ENCODE data around the gene SGIP1. TPM values are rescaled to one million over a fixed set of nuclear protein-coding genes. Genes with fewer than 3 reads are reported as not detected.

Gene SGIP1
- total RNA-seq, 3 donors from 2014 or later = not detected

GRCh38 chr1:66553846-66554245, 19.9 kb downstream of the SGIP1 start:
- no peaks in the 10 kb centered on the region for H3K9me3 Mint-ChIP-seq
- peaks cover 10% of the 10 kb centered on the region for H3K27me3 Mint-ChIP-seq (ENCODE audit: low read depth)
- no peaks in the 10 kb centered on the region for H3K36me3 Mint-ChIP-seq (ENCODE audit: insufficient read depth)
- H3K4me1 Mint-ChIP-seq (ENCODE audit: low read depth) = no peaks in the 10 kb centered on the region
- DNase-seq = no peak
- H3K4me3 Mint-ChIP-seq = no peak overlapping the region
- no peak for ATAC-seq

GRCh38 chr1:66556161-66556611, 22.2 kb downstream of the SGIP1 start:
- Mint-ChIP-seq H3K4me1 (ENCODE audit: low read depth) (no peaks in the 10 kb centered on the region), H3K9me3 (no peaks in the 10 kb centered on the region), H3K27me3 (ENCODE audit: low read depth) (peaks cover 13% of the 10 kb centered on the region), H3K36me3 (ENCODE audit: insufficient read depth) (no peaks in the 10 kb centered on the region), H3K4me3 (no peak overlapping the region)
- no peak for DNase-seq
- no peak for ATAC-seq

GRCh38 chr1:66557157-66557556, 23.2 kb downstream of the SGIP1 start:
- Mint-ChIP-seq H3K9me3 (no peaks in the 10 kb centered on the region), H3K4me3 (no peak overlapping the region)

GRCh38 chr1:66559517-66559916, 25.6 kb downstream of the SGIP1 start:
- Mint-ChIP-seq H3K27me3 (ENCODE audit: low read depth) (peaks cover 14% of the 10 kb centered on the region), H3K36me3 (ENCODE audit: insufficient read depth) (no peaks in the 10 kb centered on the region), H3K9me3 (no peaks in the 10 kb centered on the region), H3K4me1 (ENCODE audit: low read depth) (no peaks in the 10 kb centered on the region), H3K4me3 (no peak overlapping the region)
- no peak for ATAC-seq
- DNase-seq = no peak

More at GRCh38 chr1:66557157-66557556, 23.2 kb downstream of the SGIP1 start:
- H3K36me3 Mint-ChIP-seq (ENCODE audit: insufficient read depth) = no peaks in the 10 kb centered on the region
- DNase-seq (no peak), ATAC-seq (no peak)
- H3K27me3 Mint-ChIP-seq (ENCODE audit: low read depth) = peaks cover 13% of the 10 kb centered on the region
- no peaks in the 10 kb centered on the region for H3K4me1 Mint-ChIP-seq (ENCODE audit: low read depth)

- no peak overlapping the region for H3K4me3 Mint-ChIP-seq
- no peak for DNase-seq
- ATAC-seq = no peak
- H3K4me1 Mint-ChIP-seq (ENCODE audit: low read depth) = no peaks in the 10 kb centered on the region
- no peaks in the 10 kb centered on the region for H3K9me3 Mint-ChIP-seq
- H3K27me3 Mint-ChIP-seq (ENCODE audit: low read depth) = peaks cover 11% of the 10 kb centered on the region
- no peaks in the 10 kb centered on the region for H3K36me3 Mint-ChIP-seq (ENCODE audit: insufficient read depth)
These were observed 28.6 kb downstream of the SGIP1 start for GRCh38 chr1:66562561-66562960.

GRCh38 chr1:66563094-66563800, 29.3 kb downstream of the SGIP1 start:
- no peak for DNase-seq
- peaks cover 11% of the 10 kb centered on the region for H3K27me3 Mint-ChIP-seq (ENCODE audit: low read depth)
- no peaks in the 10 kb centered on the region for H3K4me1 Mint-ChIP-seq (ENCODE audit: low read depth)
- H3K4me3 Mint-ChIP-seq = no peak overlapping the region
- no peaks in the 10 kb centered on the region for H3K36me3 Mint-ChIP-seq (ENCODE audit: insufficient read depth)
- ATAC-seq = no peak
- no peaks in the 10 kb centered on the region for H3K9me3 Mint-ChIP-seq

- no peak for ATAC-seq
- H3K4me1 Mint-ChIP-seq (ENCODE audit: low read depth) = no peaks in the 10 kb centered on the region
- DNase-seq = no peak
- H3K4me3 Mint-ChIP-seq = no peak overlapping the region
- H3K36me3 Mint-ChIP-seq (ENCODE audit: insufficient read depth) = no peaks in the 10 kb centered on the region
- peaks cover 11% of the 10 kb centered on the region for H3K27me3 Mint-ChIP-seq (ENCODE audit: low read depth)
- H3K9me3 Mint-ChIP-seq = no peaks in the 10 kb centered on the region
These were observed 30.1 kb downstream of the SGIP1 start for GRCh38 chr1:66563941-66564630.

GRCh38 chr1:66570196-66570595, 36.2 kb downstream of the SGIP1 start:
- DNase-seq (no peak), ATAC-seq (no peak)
- no peaks in the 10 kb centered on the region for H3K9me3 Mint-ChIP-seq
- H3K27me3 Mint-ChIP-seq (ENCODE audit: low read depth) = peaks cover 4% of the 10 kb centered on the region
- no peaks in the 10 kb centered on the region for H3K4me1 Mint-ChIP-seq (ENCODE audit: low read depth)
- no peaks in the 10 kb centered on the region for H3K36me3 Mint-ChIP-seq (ENCODE audit: insufficient read depth)
- no peak overlapping the region for H3K4me3 Mint-ChIP-seq

- ATAC-seq (no peak), DNase-seq (no peak)
- Mint-ChIP-seq H3K9me3 (no peaks in the 10 kb centered on the region), H3K36me3 (ENCODE audit: insufficient read depth) (no peaks in the 10 kb centered on the region), H3K4me1 (ENCODE audit: low read depth) (no peaks in the 10 kb centered on the region), H3K27me3 (ENCODE audit: low read depth) (peaks cover 6% of the 10 kb centered on the region), H3K4me3 (no peak overlapping the region)
These were observed 37.8 kb downstream of the SGIP1 start for GRCh38 chr1:66571789-66572188.

GRCh38 chr1:66575739-66576138, 41.8 kb downstream of the SGIP1 start:
- DNase-seq (no peak), ATAC-seq (no peak)
- H3K4me3 Mint-ChIP-seq = no peak overlapping the region
- no peaks in the 10 kb centered on the region for H3K4me1 Mint-ChIP-seq (ENCODE audit: low read depth)
- H3K36me3 Mint-ChIP-seq (ENCODE audit: insufficient read depth) = no peaks in the 10 kb centered on the region
- H3K9me3 Mint-ChIP-seq = no peaks in the 10 kb centered on the region
- H3K27me3 Mint-ChIP-seq (ENCODE audit: low read depth) = peaks cover 16% of the 10 kb centered on the region

- no peak for DNase-seq
- no peaks in the 10 kb centered on the region for H3K36me3 Mint-ChIP-seq (ENCODE audit: insufficient read depth)
- no peak for ATAC-seq
- H3K4me1 Mint-ChIP-seq (ENCODE audit: low read depth) = no peaks in the 10 kb centered on the region
- H3K9me3 Mint-ChIP-seq = no peaks in the 10 kb centered on the region
- peaks cover 16% of the 10 kb centered on the region for H3K27me3 Mint-ChIP-seq (ENCODE audit: low read depth)
- H3K4me3 Mint-ChIP-seq = no peak overlapping the region
These were observed 42.7 kb downstream of the SGIP1 start for GRCh38 chr1:66576645-66577044.

GRCh38 chr1:66578841-66579240, 44.9 kb downstream of the SGIP1 start:
- Mint-ChIP-seq H3K4me3 (no peak overlapping the region), H3K4me1 (ENCODE audit: low read depth) (no peaks in the 10 kb centered on the region), H3K36me3 (ENCODE audit: insufficient read depth) (no peaks in the 10 kb centered on the region), H3K27me3 (ENCODE audit: low read depth) (peaks cover 16% of the 10 kb centered on the region), H3K9me3 (no peaks in the 10 kb centered on the region)
- DNase-seq = no peak
- no peak for ATAC-seq

- Mint-ChIP-seq H3K4me3 (no peak overlapping the region), H3K27me3 (ENCODE audit: low read depth) (peaks cover 12% of the 10 kb centered on the region), H3K9me3 (no peaks in the 10 kb centered on the region), H3K36me3 (ENCODE audit: insufficient read depth) (no peaks in the 10 kb centered on the region), H3K4me1 (ENCODE audit: low read depth) (no peaks in the 10 kb centered on the region)
- DNase-seq = no peak
- no peak for ATAC-seq
These were observed 46.1 kb downstream of the SGIP1 start for GRCh38 chr1:66580081-66580480.

GRCh38 chr1:66583021-66583420, 49.1 kb downstream of the SGIP1 start:
- Mint-ChIP-seq H3K9me3 (no peaks in the 10 kb centered on the region), H3K4me3 (no peak overlapping the region), H3K27me3 (ENCODE audit: low read depth) (peaks cover 7% of the 10 kb centered on the region), H3K36me3 (ENCODE audit: insufficient read depth) (no peaks in the 10 kb centered on the region), H3K4me1 (ENCODE audit: low read depth) (no peaks in the 10 kb centered on the region)
- ATAC-seq = no peak
- no peak for DNase-seq

- no peaks in the 10 kb centered on the region for H3K9me3 Mint-ChIP-seq
- peaks cover 3% of the 10 kb centered on the region for H3K27me3 Mint-ChIP-seq (ENCODE audit: low read depth)
- H3K4me3 Mint-ChIP-seq = no peak overlapping the region
- H3K36me3 Mint-ChIP-seq (ENCODE audit: insufficient read depth) = no peaks in the 10 kb centered on the region
- no peaks in the 10 kb centered on the region for H3K4me1 Mint-ChIP-seq (ENCODE audit: low read depth)
- no peak for ATAC-seq
- DNase-seq = no peak
These were observed 51.0 kb downstream of the SGIP1 start for GRCh38 chr1:66585002-66585401.
